Neural progenitor cell (in vitro differentiated cells): Measurements from ENCODE around the gene GLG1. TPM values are rescaled to one million over a fixed set of nuclear protein-coding genes. Genes with fewer than 3 reads are reported as not detected.

Experiments
- DNase-seq: peaks from one replicate; pipeline ENCODE4 v3.0.0-alpha.2; 2016; ENCODE audit warnings: low spot score
- H2AFZ ChIP-seq: fragments of 200-600 bp; sonication (generic); replicated peaks from 2 replicates; pipeline ENCODE4 v1.6.1; 2016; ENCODE audit warnings: antibody characterized with exemption
- H3F3A ChIP-seq: fragments of 200-600 bp; sonication (generic); 2 replicates; pipeline ENCODE4 v1.6.1; 2016; ENCODE audit warnings: antibody characterized with exemption, low read depth
- H3K27ac ChIP-seq: fragments of 200-600 bp; sonication (generic); 2 replicates; pipeline ENCODE4 v1.5.1; 2016; ENCODE audit warnings: mild to moderate bottlenecking
- H3K27me3 ChIP-seq: fragments of 200-600 bp; sonication (generic); 2 replicates; pipeline ENCODE4 v1.6.1; 2016; ENCODE audit warnings: mild to moderate bottlenecking, moderate library complexity
- H3K36me3 ChIP-seq: fragments of 200-600 bp; sonication (generic); 2 replicates; pipeline ENCODE4 v1.5.1; 2016
- H3K4me1 ChIP-seq: fragments of 200-600 bp; sonication (generic); 2 replicates; pipeline ENCODE4 v1.6.1; 2016; ENCODE audit warnings: mixed run types
- H3K4me2 ChIP-seq: fragments of 200-600 bp; sonication (generic); 2 replicates; pipeline ENCODE4 v1.6.1; 2016
- H3K4me3 ChIP-seq: fragments of 200-600 bp; sonication (generic); 2 replicates; pipeline ENCODE4 v1.5.1; 2016
- H3K79me2 ChIP-seq: fragments of 200-600 bp; sonication (generic); 2 replicates; pipeline ENCODE4 v1.6.1; 2016; ENCODE audit warnings: low read depth
- H3K9ac ChIP-seq: fragments of 200-600 bp; sonication (generic); 2 replicates; pipeline ENCODE4 v1.6.1; 2016
- H3K9me3 ChIP-seq: fragments of 200-600 bp; sonication (generic); 2 replicates; pipeline ENCODE4 v1.5.1; 2016; ENCODE audit warnings: low read depth
- H4K20me1 ChIP-seq: fragments of 200-600 bp; sonication (generic); 2 replicates; pipeline ENCODE4 v1.6.1; 2016; ENCODE audit warnings: low read depth
- H3K27ac Mint-ChIP-seq: 3 replicates; pipeline ENCODE4 v1.8.0; 2021; ENCODE audit warnings: mixed read lengths
- H3K27me3 Mint-ChIP-seq: 2 replicates; pipeline ENCODE4 v1.8.0; 2022; ENCODE audit warnings: low read depth, mild to moderate bottlenecking, inconsistent platforms, moderate library complexity, mixed read lengths; ENCODE audit not compliant: insufficient read depth
- H3K36me3 Mint-ChIP-seq: 3 replicates; pipeline ENCODE4 v1.8.0; 2021; ENCODE audit warnings: mixed read lengths
- H3K4me1 Mint-ChIP-seq: 3 replicates; pipeline ENCODE4 v1.8.0; 2021; ENCODE audit warnings: mixed read lengths
- H3K4me3 Mint-ChIP-seq: 3 replicates; pipeline ENCODE4 v1.8.0; 2021; ENCODE audit warnings: mild to moderate bottlenecking, moderate library complexity, mixed read lengths
- H3K9me3 Mint-ChIP-seq: 3 replicates; pipeline ENCODE4 v1.8.0; 2020; ENCODE audit warnings: mixed read lengths
- CTCF ChIP-seq: fragments of 200-600 bp; sonication (generic); IDR thresholded peaks from 2 replicates; pipeline ENCODE4 v1.5.1; 2017; ENCODE audit warnings: antibody characterized with exemption, mild to moderate bottlenecking
- EZH2 ChIP-seq: fragments of 200-600 bp; sonication (generic); IDR thresholded peaks from 2 replicates; pipeline ENCODE4 v1.6.1; 2017; ENCODE audit warnings: antibody characterized with exemption, mild to moderate bottlenecking, moderate library complexity
- EZH2phosphoT487 ChIP-seq: fragments of 200-600 bp; sonication (generic); IDR thresholded peaks from 2 replicates; pipeline ENCODE4 v1.6.1; 2017; ENCODE audit warnings: antibody characterized with exemption
- total RNA-seq: library from RNA; depleted of rRNA; stranded (reverse); fragments of >200 nt; gene quantifications from 2 replicates; pipeline ENCODE4 v1.2.3, GENCODE V29; 2015; ENCODE audit warnings: low replicate concordance

Gene GLG1
- total RNA-seq, 1 donor from 2014 or later, result 117 TPM

DNA sequence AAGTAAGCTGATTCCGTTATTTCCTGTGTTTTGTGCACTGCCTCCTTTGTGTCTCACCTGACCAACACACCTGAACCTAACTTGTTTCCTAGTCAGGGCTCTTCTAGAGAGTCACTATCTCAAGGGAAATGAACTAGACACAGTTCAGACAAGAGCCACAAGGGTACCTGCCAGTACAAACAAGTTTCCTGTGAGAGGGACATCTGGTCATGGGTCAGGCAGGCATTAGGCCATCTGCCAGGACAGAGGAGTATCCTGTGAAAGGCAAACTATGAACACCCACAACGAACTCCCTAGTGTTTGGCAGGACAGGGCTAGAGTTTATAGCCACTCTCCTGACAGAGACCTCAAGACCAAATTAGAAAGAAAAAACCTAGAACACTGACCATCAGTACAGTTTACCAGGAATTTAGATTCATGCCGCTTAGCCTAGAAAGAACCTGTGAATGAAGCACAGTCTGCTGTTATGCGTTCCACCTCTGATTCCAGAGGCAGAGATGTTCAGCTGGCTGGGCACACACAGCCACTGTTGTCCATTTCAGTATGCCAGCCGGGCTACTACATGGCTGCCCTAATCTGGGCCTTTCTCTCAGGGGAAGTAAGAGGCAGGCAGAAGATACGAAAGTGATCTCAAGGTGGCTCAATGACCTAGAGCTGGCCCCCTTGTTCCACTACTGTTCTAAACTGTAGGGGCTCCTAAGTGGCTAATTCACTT lies 20.7 kb upstream of the GLG1 start:
- Histone ChIP-seq H3K4me2 (no peak overlapping the region), H4K20me1 (peaks cover 30% of the 10 kb centered on the region), H3K27me3 (no peaks in the 10 kb centered on the region), H3F3A (peaks cover 4% of the 10 kb centered on the region), H2AFZ (no peak overlapping the region), H3K36me3 (peaks cover 16% of the 10 kb centered on the region), H3K79me2 (peaks cover 4% of the 10 kb centered on the region), H3K9me3 (no peaks in the 10 kb centered on the region), H3K4me3 (no peak overlapping the region), H3K27ac (no peak overlapping the region), H3K4me1 (no peaks in the 10 kb centered on the region), H3K9ac (no peak overlapping the region)
- Mint-ChIP-seq H3K36me3 (peaks cover 28% of the 10 kb centered on the region), H3K4me3 (no peak overlapping the region), H3K9me3 (no peaks in the 10 kb centered on the region), H3K27me3 (peaks cover 4% of the 10 kb centered on the region), H3K4me1 (no peaks in the 10 kb centered on the region), H3K27ac (no peak overlapping the region)
- no peak for TF ChIP-seq EZH2
- TF ChIP-seq EZH2phosphoT487, result no peak
- no peak for TF ChIP-seq CTCF
- no peak for DNase-seq

GRCh38 chr16:74626741-74627416 lies 20.0 kb upstream of the GLG1 start:
- no peak for DNase-seq
- Histone ChIP-seq H3K36me3 (peaks cover 22% of the 10 kb centered on the region), H3K27me3 (no peaks in the 10 kb centered on the region), H3K4me2 (no peak overlapping the region), H3K27ac (no peak overlapping the region), H4K20me1 (peaks cover 30% of the 10 kb centered on the region), H2AFZ (no peak overlapping the region), H3K9me3 (no peaks in the 10 kb centered on the region), H3K4me3 (no peak overlapping the region), H3K79me2 (peaks cover 4% of the 10 kb centered on the region), H3F3A (peaks cover 4% of the 10 kb centered on the region), H3K4me1 (no peaks in the 10 kb centered on the region), H3K9ac (no peak overlapping the region)
- Mint-ChIP-seq H3K36me3 (peaks cover 23% of the 10 kb centered on the region), H3K4me3 (no peak overlapping the region), H3K27ac (no peak overlapping the region), H3K9me3 (no peaks in the 10 kb centered on the region), H3K27me3 (peaks cover 4% of the 10 kb centered on the region), H3K4me1 (no peaks in the 10 kb centered on the region)
- TF ChIP-seq CTCF (no peak), EZH2phosphoT487 (no peak)

DNA sequence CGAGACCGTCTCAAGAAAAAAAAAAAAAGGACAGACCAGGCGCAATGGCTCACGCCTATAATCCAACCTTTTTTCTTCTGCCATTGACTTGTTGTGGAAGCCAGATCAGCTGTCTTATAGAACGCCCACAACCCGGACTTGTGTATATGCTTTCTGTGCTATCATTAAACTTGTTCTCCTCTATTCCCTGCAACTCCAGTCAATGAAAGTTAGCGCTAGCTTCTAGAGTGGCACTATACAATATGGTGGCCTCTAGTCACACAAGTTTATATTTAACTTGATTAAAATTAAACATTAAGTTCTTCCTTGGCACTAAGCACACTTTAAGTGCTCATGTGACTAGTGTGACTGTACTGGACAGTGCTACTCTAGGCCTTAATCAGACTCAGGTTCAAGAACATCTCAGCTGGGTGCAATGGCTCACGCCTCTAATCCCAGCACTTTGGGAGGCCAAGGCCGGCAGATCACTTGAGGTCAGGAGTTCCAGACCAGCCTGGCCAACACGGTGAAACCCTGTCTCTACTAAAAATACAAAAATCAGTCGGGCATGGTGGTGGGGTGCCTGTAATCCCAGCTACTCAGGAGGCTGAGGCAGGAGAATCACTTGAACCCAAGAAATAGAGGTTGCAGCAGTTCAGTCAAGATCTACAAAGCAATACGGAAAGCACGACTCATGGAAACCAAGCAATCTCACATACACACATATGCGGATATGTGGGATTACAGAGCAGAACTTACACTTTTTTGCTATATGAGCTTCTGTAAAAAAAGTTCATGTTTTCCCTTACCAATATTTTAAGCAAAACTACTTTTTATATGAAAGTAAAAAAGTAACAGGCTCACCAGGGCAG lies 18.8 kb upstream of the GLG1 start:
- H4K20me1 ChIP-seq, result peaks cover 34% of the 10 kb centered on the region
- no peak overlapping the region for H3K4me3 Mint-ChIP-seq
- H3K9me3 ChIP-seq, result no peaks in the 10 kb centered on the region
- H3K36me3 ChIP-seq, result peaks cover 19% of the 10 kb centered on the region
- H3K4me1 Mint-ChIP-seq, result no peaks in the 10 kb centered on the region
- H3K79me2 ChIP-seq, result peaks cover 4% of the 10 kb centered on the region
- H3K9ac ChIP-seq, result no peak overlapping the region
- H3F3A ChIP-seq, result peaks cover 4% of the 10 kb centered on the region
- H3K4me3 ChIP-seq, result no peak overlapping the region
- no peak for DNase-seq
- no peak overlapping the region for H3K27ac Mint-ChIP-seq
- H3K27me3 Mint-ChIP-seq, result peaks cover 4% of the 10 kb centered on the region
- no peaks in the 10 kb centered on the region for H3K27me3 ChIP-seq
- H3K4me1 ChIP-seq, result no peaks in the 10 kb centered on the region
- H2AFZ ChIP-seq, result no peak overlapping the region
- no peak overlapping the region for H3K4me2 ChIP-seq
- peaks cover 23% of the 10 kb centered on the region for H3K36me3 Mint-ChIP-seq
- H3K27ac ChIP-seq, result no peak overlapping the region
- H3K9me3 Mint-ChIP-seq, result no peaks in the 10 kb centered on the region
- no peak for TF ChIP-seq EZH2phosphoT487
- TF ChIP-seq EZH2, result no peak
- TF ChIP-seq CTCF, result no peak
